HL-60 (cell line): ENCODE measurements around the gene SSMEM1.
A peak's percentile ranks its signal among the peaks of the same experiment; 100 is the strongest.
"Not testable (repeated sequence)": the region's sequence is repeated elsewhere in the genome, so short reads cannot be mapped to it uniquely, and the experiment has no call there.

ENCODE experiments used
- DNase-seq, 2 experiments: peaks; one replicate each; pipeline ENCODE4 v3.0.0-alpha.2; 2010 to 2020; ENCODE audit warnings: low read depth in 1 of 2, low spot score in 1 of 2
- H3K27ac ChIP-seq: fragments of 250-450 bp; sonication (Bioruptor Pico); replicated peaks from 2 replicates; pipeline ENCODE4 v1.5.1; 2020; ENCODE audit warnings: mild to moderate bottlenecking, moderate library complexity
- H3K27me3 ChIP-seq: fragments of 250-450 bp; sonication (Bioruptor Pico); 2 replicates; pipeline ENCODE4 v1.5.1; 2021; ENCODE audit warnings: mild to moderate bottlenecking, moderate library complexity; ENCODE audit not compliant: insufficient read depth, poor library complexity, severe bottlenecking
- H3K4me3 ChIP-seq: replicated peaks from 2 replicates; pipeline ENCODE4 v1.5.1; 2011; ENCODE audit warnings: mild to moderate bottlenecking, control low read depth, low read length; ENCODE audit not compliant: insufficient read depth
- CTCF ChIP-seq: IDR thresholded peaks from one replicate; pipeline ENCODE4 v1.5.1; 2011; ENCODE audit warnings: low read length, control low read depth, inconsistent platforms; ENCODE audit not compliant: insufficient read depth
- GABPA ChIP-seq: IDR thresholded peaks from 2 replicates; pipeline ENCODE4 v1.6.1; 2012; ENCODE audit warnings: low read depth
- POLR2AphosphoS5 ChIP-seq: IDR thresholded peaks from 2 replicates; pipeline ENCODE4 v1.6.1; 2012; ENCODE audit warnings: low read depth
- REST ChIP-seq: IDR thresholded peaks from 2 replicates; pipeline ENCODE4 v1.6.1; 2012; ENCODE audit warnings: low read depth; ENCODE audit not compliant: insufficient replicate concordance
- SPI1 ChIP-seq: IDR thresholded peaks from 2 replicates; pipeline ENCODE4 v1.6.1; 2012; ENCODE audit warnings: low read depth, mild to moderate bottlenecking, borderline replicate concordance

Gene SSMEM1

GRCh38 chr7:130226333-130226732 lies 18.7 kb downstream of the SSMEM1 start:
- no peak for DNase-seq

GRCh38 chr7:130227883-130228575 lies 20.4 kb downstream of the SSMEM1 start:
- Histone ChIP-seq H3K4me3 (no peak overlapping the region), H3K27ac (no peak overlapping the region), H3K27me3 (no peaks in the 10 kb centered on the region)
- TF ChIP-seq GABPA = no peak
- TF ChIP-seq SPI1 = no peak
- no peak for TF ChIP-seq POLR2AphosphoS5
- no peak for TF ChIP-seq REST
- TF ChIP-seq CTCF = no peak
- no peak for DNase-seq

More at GRCh38 chr7:130226333-130226732, 18.7 kb downstream of the SSMEM1 start:
- Histone ChIP-seq H3K4me3 (no peak overlapping the region), H3K27ac (no peak overlapping the region), H3K27me3 (no peaks in the 10 kb centered on the region)
- no peak for TF ChIP-seq POLR2AphosphoS5
- TF ChIP-seq SPI1 = no peak
- TF ChIP-seq GABPA = no peak
- no peak for TF ChIP-seq REST
- no peak for TF ChIP-seq CTCF

- no peaks in the 10 kb centered on the region for H3K27me3 ChIP-seq
- no peak overlapping the region for H3K4me3 ChIP-seq
- no peak for DNase-seq
- TF ChIP-seq GABPA (no peak), SPI1 (peak; percentile 63; the same call in 1 of the 2 replicates)
- no peak overlapping the region for H3K27ac ChIP-seq
These were observed 21.3 kb downstream of the SSMEM1 start for GRCh38 chr7:130228840-130229502.

GRCh38 chr7:130229981-130230380 lies 22.3 kb downstream of the SSMEM1 start:
- DNase-seq, H3K27ac ChIP-seq: not testable (repeated sequence)

More at GRCh38 chr7:130229981-130230380, 22.3 kb downstream of the SSMEM1 start:
- H3K4me3 ChIP-seq, H3K27me3 ChIP-seq: not testable (repeated sequence)
